A549 treated with AZD9567 at 1 μM for 4 hours (cell line): ENCODE results near the gene PROSER2. TPM values are rescaled to one million over a fixed set of nuclear protein-coding genes. Genes with fewer than 3 reads are reported as not detected.

Source experiments
- total RNA-seq: library from RNA; stranded (reverse); fragments of 200-300 nt; extraction: Qiagen RNA extraction; gene quantifications from 5 replicates; pipeline ENCODE4 v1.2.3, GENCODE V29; 2022; ENCODE audit not compliant: insufficient read depth

PROSER2 gene
- 36.5 to 39.4 TPM (median 37.9 TPM) in 5 replicates for total RNA-seq

GRCh38 chr10:11823122-11823988 is at the start of gene PROSER2:
Gene PROSER2, plus strand, starts transcription at chr10:11823356. Its CDS starts 28,722 bp downstream, at chr10:11852078.

Other genes starting within 250 kb of the PROSER2 start
- 11.1 to 14.5 TPM (median 12.4 TPM) in 5 replicates for gene USP6NL, start 211.7 kb upstream of the PROSER2 start, total RNA-seq
- gene ECHDC3, start 81.0 kb upstream of the PROSER2 start, total RNA-seq = 5.0 to 11.0 TPM (median 9.7 TPM) in 5 replicates
- gene UPF2, start 219.5 kb downstream of the PROSER2 start, total RNA-seq = 12.5 to 13.7 TPM (median 13.3 TPM) in 5 replicates
- gene DHTKD1, start 245.6 kb downstream of the PROSER2 start, total RNA-seq = 8.2 to 10.3 TPM (median 9.8 TPM) in 5 replicates